Adipose tissue (tissue), 3 donors: Measurements from ENCODE around the gene PTPRT. TPM values are rescaled to one million over a fixed set of nuclear protein-coding genes. Genes with fewer than 3 reads are reported as not detected.

Source experiments
- H3K27ac ChIP-seq: one replicate; pipeline ENCODE4 v1.5.1; 2013; ENCODE audit warnings: low read depth, low read length
- WGBS, 3 donors: extraction: QIAGEN DNeasy Blood & Tissue Kit; methylation state at CpG; one replicate each; pipeline ENCODE4 v1.1.7; 2013; 5-methylcytosine and 5-hydroxymethylcytosine counted together
- polyA plus RNA-seq, 3 donors: library from polyadenylated mRNA; stranded (reverse); fragments of 200-250 nt; gene quantifications; one replicate each; pipeline ENCODE4 v1.2.3, GENCODE V29; 2013
- donor health status: healthy with polysubstance abuse.
- donor health status: Bipolar disorder and iron deficiency.
- donor health status: healthy.

The PTPRT gene
- polyA plus RNA-seq, 3 donors: 0.04 to 0.30 (median 0.11) TPM

- WGBS, 3 donors: 80 to 91% (median 89%) methylated on average over 4 of the region's 4 CpGs
- no peak overlapping the region for H3K27ac ChIP-seq
Observed at GRCh38 chr20:42308171-42308570, 881.5 kb downstream of the PTPRT start.

- 85 to 90% (median 88%) methylated on average over 3 of the region's 3 CpGs for WGBS, 3 donors
- no peak overlapping the region for H3K27ac ChIP-seq
Observed at GRCh38 chr20:42295592-42295991, 894.1 kb downstream of the PTPRT start.

GRCh38 chr20:42294976-42295375 lies 894.7 kb downstream of the PTPRT start:
- H3K27ac ChIP-seq: no peak overlapping the region

- no peak overlapping the region for H3K27ac ChIP-seq
- 77 to 87% (median 87%) methylated on average over 4 of the region's 4 CpGs for WGBS, 3 donors
Observed at GRCh38 chr20:42281801-42282200, 907.9 kb downstream of the PTPRT start.

GRCh38 chr20:42276718-42277602 lies 912.7 kb downstream of the PTPRT start:
- H3K27ac ChIP-seq: no peak overlapping the region
- WGBS, 3 donors: 33 to 65% (median 53%) methylated on average over 10 of the region's 10 CpGs

- H3K27ac ChIP-seq: no peak overlapping the region
- 31 to 61% (median 57%) methylated on average over 2 of the region's 2 CpGs for WGBS, 3 donors
Observed at GRCh38 chr20:42274986-42275385, 914.7 kb downstream of the PTPRT start.

GRCh38 chr20:42272516-42272915 lies 917.2 kb downstream of the PTPRT start:
- no peak overlapping the region for H3K27ac ChIP-seq
- WGBS, 3 donors: 91 to 93% (median 93%) methylated on average over 6 of the region's 6 CpGs

GRCh38 chr20:42270539-42270938 lies 919.2 kb downstream of the PTPRT start:
- WGBS, 3 donors: 49 to 62% (median 50%) methylated on average over 2 of the region's 2 CpGs
- H3K27ac ChIP-seq: no peak overlapping the region

GRCh38 chr20:42267793-42268384 lies 921.8 kb downstream of the PTPRT start:
- 50 to 74% (median 66%) methylated on average over 4 of the region's 4 CpGs for WGBS, 3 donors
- H3K27ac ChIP-seq: no peak overlapping the region

GRCh38 chr20:42261766-42262270 lies 927.9 kb downstream of the PTPRT start:
- H3K27ac ChIP-seq: no peak overlapping the region
- WGBS, 3 donors: 77 to 87% (median 80%) methylated on average over 6 of the region's 6 CpGs

GRCh38 chr20:42260184-42260583 lies 929.5 kb downstream of the PTPRT start:
- H3K27ac ChIP-seq: no peak overlapping the region
- 72 to 80% (median 76%) methylated on average over 4 of the region's 4 CpGs for WGBS, 3 donors

- WGBS, 3 donors: 85 to 87% (median 86%) methylated on average over 4 of the region's 4 CpGs
- no peak overlapping the region for H3K27ac ChIP-seq
Observed at GRCh38 chr20:42259389-42259788, 930.3 kb downstream of the PTPRT start.

- no peak overlapping the region for H3K27ac ChIP-seq
Observed at GRCh38 chr20:42258564-42259302, 931.0 kb downstream of the PTPRT start.

GRCh38 chr20:42255821-42256220 lies 933.9 kb downstream of the PTPRT start:
- 73 to 87% (median 83%) methylated on average over 3 of the region's 3 CpGs for WGBS, 3 donors
- no peak overlapping the region for H3K27ac ChIP-seq

More at GRCh38 chr20:42258564-42259302, 931.0 kb downstream of the PTPRT start:
- WGBS, 3 donors: 73 to 82% (median 80%) methylated on average over 6 of the region's 6 CpGs

- H3K27ac ChIP-seq: no peak overlapping the region
- WGBS, 3 donors: 81 to 94% (median 86%) methylated on average over 2 of the region's 2 CpGs
Observed at GRCh38 chr20:42254673-42255072, 935.0 kb downstream of the PTPRT start.

GRCh38 chr20:42252116-42252515 lies 937.6 kb downstream of the PTPRT start:
- 63 to 70% (median 68%) methylated on average over 4 of the region's 4 CpGs for whole genome bisulfite sequencing, 3 donors

GRCh38 chr20:42218621-42219374 lies 970.9 kb downstream of the PTPRT start:
- no peak overlapping the region for H3K27ac ChIP-seq
- WGBS, 3 donors: 50 to 64% (median 61%) methylated on average over 14 of the region's 14 CpGs

More at GRCh38 chr20:42252116-42252515, 937.6 kb downstream of the PTPRT start:
- no peak overlapping the region for H3K27ac ChIP-seq

GRCh38 chr20:42214074-42214473 lies 975.6 kb downstream of the PTPRT start:
- no peak overlapping the region for H3K27ac ChIP-seq
- WGBS, 3 donors: 76 to 84% (median 83%) methylated on average over 2 of the region's 2 CpGs
